Measurements from ENCODE around the gene PVR.

- TF ChIP-seq ELF4 (IDR thresholded peaks at IDR 0.05) (no peak), PKNOX1 (IDR thresholded peaks at IDR 0.05) (no peak), FOXK2 (IDR thresholded peaks at IDR 0.05) (no peak), ZNF384 (IDR thresholded peaks at IDR 0.05) (no peak), FOXM1 (IDR thresholded peaks at IDR 0.05; ENCODE audit: borderline replicate concordance) (no peak), BHLHE40 (IDR thresholded peaks at IDR 0.05; ENCODE audit: borderline replicate concordance) (no peak), NFRKB (IDR thresholded peaks at IDR 0.05) (no peak), TARDBP (IDR thresholded peaks at IDR 0.05) (no peak), SUZ12 (IDR thresholded peaks at IDR 0.05) (no peak), SP1 (IDR thresholded peaks at IDR 0.05) (no peak), ARNT (IDR thresholded peaks at IDR 0.05) (no peak), FOXA1 (IDR thresholded peaks at IDR 0.05) (no peak), LEF1 (IDR thresholded peaks at IDR 0.05; ENCODE audit: borderline replicate concordance) (no peak)
Measured at GRCh38 chr19:44604241-44604640, 39.5 kb upstream of the PVR start.
